T-cell (primary cell): ENCODE results near the gene KIF11. TPM values are rescaled to one million over a fixed set of nuclear protein-coding genes. Genes with fewer than 3 reads are reported as not detected.

Experiments used
- ATAC-seq, 4 experiments: fragments of 200-7000 bp in 3 of 4; fragments of 150-1000 bp in 1 of 4; cut with Tn5 transposase; replicated peaks in 1 of 4; 1 replicate in 3 of 4; 2 replicates in 1 of 4; pipeline ENCODE4 v1.10.0; 2021; ENCODE audit warnings: moderate library complexity in 3 of 4, mild to moderate bottlenecking in 2 of 4, moderate number of reproducible peaks in 1 of 4
- CTCF ChIA-PET, 2 donors: fragments of 300-600 bp; sonication (Branson Sonifier 250); formaldehyde crosslinking; loops; one replicate each; lab custom pipeline; 2022; ENCODE audit warnings: antibody characterized with exemption in 2 of 2; lab: Charles Lee
- POLR2A ChIA-PET, 2 donors: fragments of 300-600 bp; sonication (Branson Sonifier 250); formaldehyde crosslinking; loops; one replicate each; lab custom pipeline; 2022; ENCODE audit warnings: antibody characterized with exemption in 2 of 2; lab: Charles Lee
- DNase-seq, 35 experiments: peaks; one replicate each; pipeline versions ENCODE4 v3.0.0 to v3.0.0-alpha.2; 2013 to 2023
- H3K27ac ChIP-seq: one replicate; pipeline ENCODE4 v1.5.1; 2013; ENCODE audit warnings: low read length
- H3K27me3 ChIP-seq, 2 experiments: replicated peaks in 1 of 2; 1 replicate in 1 of 2; 2 replicates in 1 of 2; pipeline versions ENCODE4 v1.6.1 to v1.7.0; 2013; ENCODE audit warnings: low read length in 1 of 2, mixed read lengths in 1 of 2; ENCODE audit not compliant: control insufficient read depth in 2 of 2, insufficient read depth in 2 of 2; ENCODE audit errors: extremely low read depth in 1 of 2
- H3K36me3 ChIP-seq, 2 donors: 1 replicate in 1 of 2; 2 replicates in 1 of 2; pipeline versions ENCODE4 v1.6.1 to v1.7.0; 2013; ENCODE audit warnings: low read length in 1 of 2; ENCODE audit not compliant: control insufficient read depth in 2 of 2, insufficient read depth in 1 of 2; ENCODE audit errors: extremely low read depth in 1 of 2
- H3K4me1 ChIP-seq, 2 experiments: 1 replicate in 1 of 2; 2 replicates in 1 of 2; pipeline versions ENCODE4 v1.6.1 to v1.7.0; 2013; ENCODE audit warnings: low read length in 2 of 2, mixed read lengths in 1 of 2; ENCODE audit not compliant: insufficient read depth in 2 of 2, control insufficient read depth in 1 of 2; ENCODE audit errors: extremely low read depth in 1 of 2
- H3K4me3 ChIP-seq, 2 donors: 1 replicate in 1 of 2; 2 replicates in 1 of 2; pipeline versions ENCODE4 v1.5.1 to v1.7.0; 2013; ENCODE audit warnings: mild to moderate bottlenecking in 2 of 2, low read length in 1 of 2, moderate library complexity in 1 of 2; ENCODE audit not compliant: control insufficient read depth in 1 of 2; ENCODE audit errors: extremely low read depth in 1 of 2
- H3K9me3 ChIP-seq: 2 replicates; pipeline ENCODE4 v1.7.0; 2013
- H3K27ac Mint-ChIP-seq, 2 donors: one replicate each; pipeline ENCODE4 v1.8.0; 2020 to 2021; ENCODE audit warnings: mild to moderate bottlenecking in 2 of 2, mixed read lengths in 2 of 2
- H3K27me3 Mint-ChIP-seq, 2 donors: one replicate each; pipeline ENCODE4 v1.8.0; 2021 to 2022; ENCODE audit warnings: mixed read lengths in 2 of 2
- H3K36me3 Mint-ChIP-seq: one replicate; pipeline ENCODE4 v1.8.0; 2021; ENCODE audit warnings: mixed read lengths
- H3K4me1 Mint-ChIP-seq, 3 donors: one replicate each; pipeline ENCODE4 v1.8.0; 2020 to 2022; ENCODE audit warnings: mixed read lengths in 3 of 3, mild to moderate bottlenecking in 1 of 3
- H3K4me3 Mint-ChIP-seq, 3 donors: one replicate each; pipeline ENCODE4 v1.8.0; 2020 to 2022; ENCODE audit warnings: mild to moderate bottlenecking in 3 of 3, mixed read lengths in 3 of 3, moderate library complexity in 3 of 3
- H3K9me3 Mint-ChIP-seq, 3 donors: one replicate each; pipeline ENCODE4 v1.8.0; 2020 to 2022; ENCODE audit warnings: mixed read lengths in 3 of 3
- WGBS: methylation state at CpG from one replicate; pipeline ENCODE4 v1.1.5; 2013; ENCODE audit warnings: missing lambda C conversion rate; ENCODE audit not compliant: insufficient coverage; 5-methylcytosine and 5-hydroxymethylcytosine counted together
- total RNA-seq, 35 experiments: library from RNA in 6 of 35; stranded (reverse) in 6 of 35; fragments of 120-200 nt in 1 of 35; gene quantifications; one replicate each; pipeline versions ENCODE4 v1.2.1 to v1.2.4 and lab custom pipeline; 2013 to 2026

The KIF11 gene
- total RNA-seq, 5 donors from 2014 or later (not counting 1 experiment from before 2014, with no cell fraction given), result 1.2 to 2.0 (median 1.6) TPM

DNA sequence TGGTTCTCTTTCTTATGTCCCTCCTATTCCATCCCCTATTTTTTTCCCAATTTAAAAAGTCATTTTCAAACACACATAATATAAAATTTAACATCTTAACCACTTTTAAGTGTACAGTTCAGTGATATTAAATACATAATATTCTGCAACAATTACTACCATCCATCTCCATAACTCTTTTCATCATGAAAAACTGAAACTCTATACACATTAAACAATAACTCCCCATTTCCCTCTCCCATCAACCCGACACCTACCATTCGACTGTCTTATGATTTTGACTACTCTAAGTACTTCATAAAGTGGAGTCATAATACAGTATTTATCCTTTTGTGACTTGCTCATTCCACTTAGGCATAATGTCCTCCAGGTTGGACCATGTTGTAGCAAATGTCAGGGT lies 2.6 kb downstream of the KIF11 start:
- no peak for ATAC-seq
- Histone ChIP-seq H3K27ac (no peak overlapping the region), H3K36me3 (no peaks in the 10 kb centered on the region), H3K9me3 (no peaks in the 10 kb centered on the region), H3K4me3 (no peak overlapping the region), H3K4me1 (peaks cover 20 to 33% of the 10 kb centered on the region in 2 experiments), H3K27me3 (no peaks in the 10 kb centered on the region)
- CTCF ChIA-PET, result interaction anchor here in 1 of 2 donors (0.6 kb wide), 1 partner anchor 802 kb away, joined by 3 read pairs; no protein-coding TSS in a partner anchor
- no peak overlapping the region for H3K27ac Mint-ChIP-seq
- H3K36me3 Mint-ChIP-seq, result no peaks in the 10 kb centered on the region
- no peaks in the 10 kb centered on the region for H3K9me3 Mint-ChIP-seq
- peak overlapping the region in 2 of 3 donors; percentile 11 to 99 for H3K4me3 Mint-ChIP-seq
- WGBS, result no CpG with 5 or more reads among the region's 2 CpGs
- POLR2A ChIA-PET, result no interaction called here
- peaks cover 28 to 47% (median 29%) of the 10 kb centered on the region in 3 donors for H3K4me1 Mint-ChIP-seq
- DNase-seq, result no peak
- H3K27me3 Mint-ChIP-seq, result no peaks in the 10 kb centered on the region

DNA sequence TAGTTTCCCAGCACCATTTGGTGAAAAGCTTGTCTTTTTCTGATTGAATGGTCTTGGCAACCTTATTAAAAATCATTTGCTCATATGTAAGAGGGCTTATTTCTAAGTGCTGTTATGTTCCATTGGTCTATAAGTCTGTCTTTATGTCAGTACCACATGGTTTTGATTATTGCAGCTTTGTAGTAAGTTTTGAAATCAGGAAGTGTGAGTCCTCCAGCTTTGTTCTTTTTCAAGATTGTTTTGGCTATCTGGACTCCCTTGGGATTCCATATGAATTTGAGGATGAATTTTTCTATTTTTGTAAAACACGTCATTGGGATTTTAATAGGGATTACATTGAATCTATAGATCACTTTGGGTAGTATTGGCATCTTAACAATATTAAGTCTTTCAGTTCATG lies 5.4 kb downstream of the KIF11 start:
- WGBS, result 100% methylated on average over 1 of the region's 1 CpG
- CTCF ChIA-PET, result interaction anchor here in 1 of 2 donors (0.8 kb wide), 1 partner anchor 27 kb away, joined by 3 read pairs; no protein-coding TSS in a partner anchor
- no peaks in the 10 kb centered on the region for H3K36me3 ChIP-seq
- H3K9me3 ChIP-seq, result no peaks in the 10 kb centered on the region
- ATAC-seq (no peak), DNase-seq (no peak)
- Mint-ChIP-seq H3K4me1 (peaks cover 21 to 39% (median 21%) of the 10 kb centered on the region in 3 donors), H3K4me3 (no peak overlapping the region), H3K27ac (peak overlapping the region in 1 of 2 donors; percentile 5), H3K27me3 (no peaks in the 10 kb centered on the region), H3K9me3 (no peaks in the 10 kb centered on the region), H3K36me3 (no peaks in the 10 kb centered on the region)
- no peak overlapping the region for H3K4me3 ChIP-seq
- no peak overlapping the region for H3K27ac ChIP-seq
- POLR2A ChIA-PET, result interaction anchor here in 1 of 2 donors (0.7 kb wide), 1 partner anchor 14 kb away, joined by 3 read pairs; no protein-coding TSS in a partner anchor
- no peaks in the 10 kb centered on the region for H3K27me3 ChIP-seq
- H3K4me1 ChIP-seq, result peaks cover 12 to 16% of the 10 kb centered on the region in 2 experiments

DNA sequence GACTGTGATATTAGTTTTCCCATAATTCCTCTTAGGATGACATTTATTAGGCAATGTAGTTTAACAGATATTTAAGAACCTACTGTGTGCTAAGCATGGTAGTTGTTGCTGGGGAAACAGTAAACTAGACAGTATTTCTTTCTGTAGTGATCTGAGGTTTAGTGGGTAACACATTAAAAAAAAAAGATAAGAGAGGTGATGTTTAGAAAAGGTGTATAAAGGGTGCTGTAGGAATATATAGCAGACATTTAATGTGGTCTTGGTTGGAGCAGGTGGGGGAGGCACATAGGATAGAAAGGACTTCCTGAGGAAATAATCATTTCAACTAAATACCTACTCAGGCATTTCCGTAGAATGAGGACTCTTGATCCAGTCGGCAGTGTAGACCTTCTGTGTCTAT lies 11.9 kb downstream of the KIF11 start:
- H3K9me3 ChIP-seq, result no peaks in the 10 kb centered on the region
- H3K4me3 ChIP-seq, result no peak overlapping the region
- Mint-ChIP-seq H3K9me3 (no peaks in the 10 kb centered on the region), H3K27ac (peak overlapping the region in 1 of 2 donors; percentile 9), H3K36me3 (peaks cover 8% of the 10 kb centered on the region), H3K4me1 (peaks cover 24 to 34% (median 30%) of the 10 kb centered on the region in 3 donors), H3K4me3 (no peak overlapping the region), H3K27me3 (no peaks in the 10 kb centered on the region)
- H3K27ac ChIP-seq, result no peak overlapping the region
- no peak for ATAC-seq
- no peaks in the 10 kb centered on the region for H3K36me3 ChIP-seq
- no peaks in the 10 kb centered on the region for H3K27me3 ChIP-seq
- peaks cover 5 to 8% of the 10 kb centered on the region in 2 experiments for H3K4me1 ChIP-seq
- POLR2A ChIA-PET, result no interaction called here
- DNase-seq, result no peak
- WGBS, result no CpG with 5 or more reads among the region's 2 CpGs
- CTCF ChIA-PET, result no interaction called here

DNA sequence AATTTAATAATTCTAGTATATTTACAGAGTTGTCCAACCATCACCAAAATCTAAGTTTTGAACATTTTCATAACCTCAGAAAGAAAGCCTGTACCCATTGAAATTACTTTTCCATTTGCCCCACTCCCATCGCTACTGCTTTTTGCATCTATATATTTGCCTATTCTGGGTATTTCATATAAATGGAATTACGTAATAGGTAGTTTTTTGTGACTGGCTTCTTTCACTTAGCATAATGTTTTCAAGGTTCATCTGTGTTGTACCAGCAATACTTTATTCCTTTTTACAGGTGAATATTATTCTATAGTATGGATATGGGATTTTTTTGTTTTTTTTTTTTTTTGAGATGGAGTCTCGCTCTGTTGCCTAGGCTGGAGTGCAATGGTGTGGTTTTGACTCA lies 22.6 kb downstream of the KIF11 start:
- ATAC-seq, result no peak
- H3K27me3 ChIP-seq, result no peaks in the 10 kb centered on the region
- WGBS, result no CpG with 5 or more reads among the region's 3 CpGs
- Mint-ChIP-seq H3K27ac (no peak overlapping the region), H3K4me3 (no peak overlapping the region), H3K4me1 (peaks cover 0 to 2% (median 0%) of the 10 kb centered on the region in 3 donors), H3K9me3 (no peaks in the 10 kb centered on the region), H3K27me3 (no peaks in the 10 kb centered on the region), H3K36me3 (peaks cover 10% of the 10 kb centered on the region)
- no peak for DNase-seq
- ChIA-PET CTCF (interaction anchor here in 1 of 2 donors (0.5 to 0.7 kb wide), 2 partner anchors 14 to 138 kb away, joined by 3 read pairs; no protein-coding TSS in a partner anchor), POLR2A (no interaction called here)
- H3K36me3 ChIP-seq, result no peaks in the 10 kb centered on the region
- H3K4me3 ChIP-seq, result no peak overlapping the region
- H3K9me3 ChIP-seq, result no peaks in the 10 kb centered on the region
- H3K27ac ChIP-seq, result no peak overlapping the region
- H3K4me1 ChIP-seq, result peaks cover 0 to 4% of the 10 kb centered on the region in 2 experiments

DNA sequence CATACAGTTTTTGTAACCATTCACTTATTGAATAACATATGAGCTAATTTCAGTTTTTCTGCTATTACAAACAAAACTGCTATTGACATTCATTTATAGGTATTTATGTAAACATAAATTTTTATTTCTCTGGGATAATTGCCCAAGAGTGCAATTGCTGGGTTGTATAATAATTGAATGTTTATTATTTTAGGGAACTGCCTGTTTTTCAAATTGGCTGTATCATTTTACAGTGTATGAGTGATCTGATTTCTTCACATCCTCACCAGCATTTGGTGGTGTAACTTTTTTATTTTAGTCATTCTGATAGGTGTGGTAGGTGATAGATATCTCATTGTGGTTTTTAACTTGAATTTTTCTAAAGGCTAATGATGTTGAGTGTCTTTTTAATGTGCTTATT lies 26.4 kb downstream of the KIF11 start:
- Mint-ChIP-seq H3K36me3 (peaks cover 13% of the 10 kb centered on the region), H3K27ac (no peak overlapping the region)
- CTCF ChIA-PET, result interaction anchor here in 1 of 2 donors (0.7 kb wide), 1 partner anchor 509 kb away, joined by 3 read pairs; no protein-coding TSS in a partner anchor

DNA sequence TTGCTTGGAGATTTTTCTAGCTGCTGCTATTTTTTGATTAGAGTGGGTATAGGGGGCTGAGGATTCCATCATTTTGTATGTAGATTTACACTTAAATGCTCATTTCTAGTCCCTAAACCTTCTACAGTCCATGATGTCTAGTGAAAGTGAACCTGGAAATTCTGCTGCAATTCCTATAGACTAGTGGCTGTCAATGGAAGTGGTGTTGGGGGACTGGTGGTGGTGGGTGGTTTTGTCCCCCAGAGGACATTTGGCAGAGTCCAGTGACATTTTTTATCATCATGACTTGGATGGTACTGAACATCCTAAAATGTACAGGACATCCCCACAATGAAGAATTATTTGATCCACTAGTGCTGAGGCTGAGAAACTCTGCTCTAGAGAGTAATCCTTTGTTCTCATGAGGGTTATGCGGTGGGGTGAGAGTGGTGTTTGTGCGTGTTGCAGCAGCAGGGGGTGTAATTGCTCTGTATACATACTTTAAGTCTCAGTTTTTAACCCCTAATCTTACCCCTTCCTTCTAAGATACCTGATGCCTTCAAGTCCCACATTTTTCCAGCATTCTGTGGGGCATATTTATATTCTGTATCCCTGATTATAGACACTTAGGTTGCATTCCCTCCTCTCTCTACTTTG lies 35.0 kb downstream of the KIF11 start:
- Histone ChIP-seq H3K4me1 (no peaks in the 10 kb centered on the region), H3K4me3 (no peak overlapping the region), H3K27ac (no peak overlapping the region), H3K36me3 (no peaks in the 10 kb centered on the region), H3K9me3 (no peaks in the 10 kb centered on the region), H3K27me3 (no peaks in the 10 kb centered on the region)
- DNase-seq, result no peak
- Mint-ChIP-seq H3K27ac (no peak overlapping the region), H3K27me3 (no peaks in the 10 kb centered on the region), H3K9me3 (peaks cover 0 to 9% (median 2%) of the 10 kb centered on the region in 3 donors), H3K4me1 (no peaks in the 10 kb centered on the region), H3K4me3 (no peak overlapping the region), H3K36me3 (peaks cover 17% of the 10 kb centered on the region)
- ATAC-seq, result no peak
- POLR2A ChIA-PET, result no interaction called here
- WGBS, result no CpG with 5 or more reads among the region's 2 CpGs
- CTCF ChIA-PET, result interaction anchor here in 1 of 2 donors (0.6 kb wide), 1 partner anchor 886 kb away, joined by 8 read pairs; no protein-coding TSS in a partner anchor

More for the DNA sequence above, 26.4 kb downstream of the KIF11 start:
- H3K4me1 Mint-ChIP-seq, result peaks cover 0 to 2% (median 0%) of the 10 kb centered on the region in 3 donors
- H3K27me3 Mint-ChIP-seq, result no peaks in the 10 kb centered on the region
- no peaks in the 10 kb centered on the region for H3K9me3 ChIP-seq
- H3K9me3 Mint-ChIP-seq, result peaks cover 0 to under 1% (median 0%) of the 10 kb centered on the region in 3 donors
- POLR2A ChIA-PET, result no interaction called here
- no peaks in the 10 kb centered on the region for H3K36me3 ChIP-seq
- ATAC-seq (no peak), DNase-seq (no peak)
- H3K4me3 ChIP-seq, result no peak overlapping the region
- no peak overlapping the region for H3K27ac ChIP-seq
- H3K27me3 ChIP-seq, result no peaks in the 10 kb centered on the region
- no peak overlapping the region for H3K4me3 Mint-ChIP-seq
- H3K4me1 ChIP-seq, result peaks cover 0 to 4% of the 10 kb centered on the region in 2 experiments
